ENCODE measurements around the gene SMARCD3.
A peak's percentile ranks its signal among the peaks of the same experiment; 100 is the strongest.

- TF ChIP-seq CTCF (conservative IDR thresholded peaks at IDR 0.05): no peak
- TF ChIP-seq ZFX (IDR thresholded peaks at IDR 0.05): 0 out of 2 replicates have a peak, but pooled peaks have one; percentile 65
Measured at GRCh38 chr7:151232917-151233701, 15.4 kb downstream of the SMARCD3 start.

Data from C4-2B (cell line).